Skeletal muscle tissue (tissue), 4 donors: ENCODE results near the gene SLX4IP. TPM values are rescaled to one million over a fixed set of nuclear protein-coding genes. Genes with fewer than 3 reads are reported as not detected.

Source experiments
- H3K27ac ChIP-seq: one replicate; pipeline ENCODE4 v1.7.0; 2013; ENCODE audit warnings: mild to moderate bottlenecking, low read depth, low read length, inconsistent platforms
- H3K27me3 ChIP-seq, 3 donors: one replicate each; pipeline ENCODE4 v1.7.0; 2013; ENCODE audit warnings: low read length in 3 of 3; ENCODE audit not compliant: control insufficient read depth in 3 of 3, insufficient read depth in 3 of 3
- H3K36me3 ChIP-seq, 3 donors: one replicate each; pipeline ENCODE4 v1.7.0; 2013; ENCODE audit warnings: low read length in 3 of 3; ENCODE audit not compliant: control insufficient read depth in 3 of 3, insufficient read depth in 3 of 3
- H3K4me1 ChIP-seq, 3 donors: one replicate each; pipeline ENCODE4 v1.7.0; 2013; ENCODE audit warnings: low read length in 3 of 3, mild to moderate bottlenecking in 3 of 3; ENCODE audit not compliant: control insufficient read depth in 3 of 3, insufficient read depth in 3 of 3
- H3K4me3 ChIP-seq, 3 donors: one replicate each; pipeline ENCODE4 v1.7.0; 2013; ENCODE audit warnings: low read length in 3 of 3
- H3K9ac ChIP-seq, 3 donors: one replicate each; pipeline ENCODE4 v1.7.0; 2013; ENCODE audit warnings: low read length in 3 of 3, mild to moderate bottlenecking in 3 of 3, moderate library complexity in 2 of 3, low read depth in 1 of 3
- H3K9me3 ChIP-seq, 3 donors: one replicate each; pipeline ENCODE4 v1.7.0; 2013; ENCODE audit warnings: low read length in 3 of 3; ENCODE audit not compliant: control insufficient read depth in 3 of 3
- total RNA-seq: library from RNA; depleted of rRNA; stranded (reverse); fragments of >200 nt; gene quantifications from one replicate; pipeline ENCODE4 v1.2.3, GENCODE V29; 2014
- donor health status: Osteomylitis.

SLX4IP gene
- total RNA-seq, 1 donor from 2014 or later: 4.2 TPM

DNA sequence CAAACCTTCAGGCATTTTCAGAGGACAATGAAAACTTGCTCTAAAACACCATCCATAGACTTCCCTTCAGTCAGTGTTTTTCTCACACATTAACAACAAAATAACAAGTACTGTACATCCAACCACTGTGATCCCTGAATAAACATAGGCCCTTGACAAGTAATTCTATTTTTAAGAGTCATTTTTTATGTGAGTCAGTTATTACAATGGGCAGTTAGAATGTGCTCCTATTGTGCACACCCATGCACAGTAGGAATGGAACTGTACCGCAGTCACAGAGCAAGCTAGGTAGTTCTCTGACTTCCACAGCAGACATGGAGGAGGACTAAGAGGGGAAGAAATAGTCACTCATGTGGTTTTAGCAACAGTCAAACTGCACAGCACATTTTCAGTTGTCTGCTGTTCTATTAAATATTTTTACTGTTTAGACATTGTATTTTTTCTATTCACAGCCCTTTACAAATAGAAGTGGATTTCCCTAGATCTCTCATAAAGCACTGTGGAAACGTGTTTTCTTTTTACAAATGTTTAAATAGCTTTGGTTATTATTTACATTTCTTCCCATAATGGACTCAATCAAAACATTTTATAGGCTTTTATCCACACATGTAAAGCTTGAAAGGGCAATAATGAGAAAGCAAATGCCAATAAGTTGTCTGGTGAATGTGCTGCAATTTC lies 138.3 kb downstream of the SLX4IP start:
- no peaks in the 10 kb centered on the region for H3K9me3 ChIP-seq
- no peaks in the 10 kb centered on the region for H3K4me1 ChIP-seq
- no peak overlapping the region for H3K9ac ChIP-seq
- H3K4me3 ChIP-seq: no peak overlapping the region
- no peaks in the 10 kb centered on the region for H3K27me3 ChIP-seq
- H3K27ac ChIP-seq: no peak overlapping the region
- H3K36me3 ChIP-seq: no peaks in the 10 kb centered on the region

DNA sequence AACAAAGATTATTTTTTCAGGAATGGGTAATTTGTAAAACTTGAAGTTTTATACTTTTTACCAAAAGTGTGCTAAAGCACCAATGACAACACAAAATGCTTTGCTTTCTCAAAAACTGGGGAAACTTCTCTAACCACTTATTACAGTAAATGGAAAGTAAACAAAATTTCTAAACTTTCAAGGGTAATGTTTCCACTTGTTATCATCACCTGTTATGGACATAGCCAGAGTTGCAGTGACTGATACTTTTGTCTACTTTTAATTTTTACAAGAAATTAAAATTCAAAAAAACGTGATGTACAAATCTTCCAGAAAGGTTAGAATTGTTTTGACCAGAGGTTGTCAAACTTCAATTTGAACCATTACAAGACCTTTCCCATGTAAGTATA lies 138.8 kb downstream of the SLX4IP start:
- Histone ChIP-seq H3K9me3 (no peaks in the 10 kb centered on the region), H3K4me1 (no peaks in the 10 kb centered on the region), H3K9ac (no peak overlapping the region), H3K27ac (no peak overlapping the region), H3K36me3 (no peaks in the 10 kb centered on the region), H3K27me3 (no peaks in the 10 kb centered on the region), H3K4me3 (no peak overlapping the region)

DNA sequence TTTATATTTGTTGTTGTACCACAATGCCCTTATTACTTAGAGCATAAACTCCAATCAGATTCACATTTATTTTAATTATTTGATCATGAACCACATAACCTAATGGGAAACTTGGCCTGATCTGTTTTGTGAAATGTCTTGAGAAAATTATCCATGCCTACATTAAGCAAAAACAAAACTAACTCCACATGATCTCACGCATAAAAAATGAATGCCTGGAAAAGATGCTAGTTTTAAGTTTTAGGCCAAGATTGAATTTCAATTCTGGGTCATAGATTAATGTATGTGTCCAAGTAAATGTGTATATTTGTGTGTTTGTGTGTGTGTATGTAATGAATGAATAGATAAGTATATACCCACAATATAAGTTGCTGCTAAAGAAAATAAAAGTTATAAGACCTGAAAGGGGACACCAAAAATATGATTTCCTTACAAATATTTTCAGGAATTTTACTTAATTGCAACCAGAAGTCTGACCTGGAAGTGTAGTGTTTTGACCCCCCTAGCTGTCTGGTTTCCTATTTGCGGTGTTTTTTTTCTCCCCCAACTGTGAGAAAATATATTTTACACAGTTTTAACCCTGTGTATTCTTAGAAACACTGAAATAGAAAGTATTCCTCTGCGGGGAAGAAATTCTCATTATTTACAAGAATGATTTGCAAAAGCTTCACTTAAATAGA lies 141.4 kb downstream of the SLX4IP start:
- no peak overlapping the region for H3K27ac ChIP-seq
- H3K4me3 ChIP-seq: no peak overlapping the region
- H3K4me1 ChIP-seq: no peaks in the 10 kb centered on the region
- no peak overlapping the region for H3K9ac ChIP-seq
- H3K27me3 ChIP-seq: no peaks in the 10 kb centered on the region
- no peaks in the 10 kb centered on the region for H3K36me3 ChIP-seq
- H3K9me3 ChIP-seq: no peaks in the 10 kb centered on the region

DNA sequence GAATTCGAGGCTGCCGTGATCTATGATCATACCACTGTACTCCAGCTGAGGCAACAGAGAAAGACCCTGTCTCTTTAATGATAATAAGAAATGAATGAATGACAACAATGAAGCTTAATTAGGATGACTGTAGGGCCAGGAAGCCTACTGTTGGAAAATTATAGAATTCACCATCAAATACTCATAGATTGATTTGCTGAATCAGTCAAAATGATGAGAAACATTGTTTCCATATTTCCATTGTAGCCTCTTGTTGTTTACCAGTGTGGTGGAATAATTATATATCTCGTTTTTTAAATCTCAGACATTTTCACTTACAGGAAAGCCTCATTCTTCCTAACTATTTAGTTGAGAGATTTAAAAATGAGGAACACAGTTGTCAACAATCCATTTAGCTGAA lies 142.5 kb downstream of the SLX4IP start:
- no peaks in the 10 kb centered on the region for H3K4me1 ChIP-seq
- no peaks in the 10 kb centered on the region for H3K9me3 ChIP-seq
- no peak overlapping the region for H3K4me3 ChIP-seq
- no peak overlapping the region for H3K27ac ChIP-seq
- H3K9ac ChIP-seq: no peak overlapping the region
- H3K36me3 ChIP-seq: no peaks in the 10 kb centered on the region
- H3K27me3 ChIP-seq: no peaks in the 10 kb centered on the region

- Histone ChIP-seq H3K9me3 (no peaks in the 10 kb centered on the region), H3K4me1 (no peaks in the 10 kb centered on the region), H3K36me3 (no peaks in the 10 kb centered on the region), H3K27ac (no peak overlapping the region), H3K4me3 (no peak overlapping the region), H3K27me3 (no peaks in the 10 kb centered on the region), H3K9ac (no peak overlapping the region)
Measured at GRCh38 chr20:10578607-10579006, 143.5 kb downstream of the SLX4IP start.

- Histone ChIP-seq H3K27me3 (no peaks in the 10 kb centered on the region), H3K36me3 (no peaks in the 10 kb centered on the region), H3K27ac (no peak overlapping the region), H3K9ac (no peak overlapping the region), H3K4me3 (no peak overlapping the region), H3K4me1 (no peaks in the 10 kb centered on the region), H3K9me3 (no peaks in the 10 kb centered on the region)
Measured at GRCh38 chr20:10579942-10580341, 144.8 kb downstream of the SLX4IP start.

DNA sequence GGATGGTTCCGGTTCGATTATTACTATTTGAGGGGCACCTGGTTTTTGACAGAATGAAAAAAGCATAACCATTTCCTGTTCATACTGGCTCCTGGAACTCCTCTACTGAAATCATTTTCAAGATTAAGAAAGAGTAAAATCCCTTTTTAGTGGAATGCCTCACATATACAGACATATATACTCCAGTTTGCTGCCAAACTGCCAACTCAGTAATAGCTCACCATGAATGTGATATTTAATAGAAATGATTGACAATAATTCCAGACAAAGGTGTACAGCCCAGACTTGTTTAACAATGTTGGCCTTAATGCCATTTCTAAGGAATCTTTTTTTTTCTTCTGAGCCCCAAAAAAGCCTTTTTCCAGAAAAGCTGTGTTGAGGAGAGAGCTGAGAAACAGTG lies 145.6 kb downstream of the SLX4IP start:
- Histone ChIP-seq H3K9me3 (no peaks in the 10 kb centered on the region), H3K4me3 (no peak overlapping the region), H3K4me1 (no peaks in the 10 kb centered on the region), H3K36me3 (no peaks in the 10 kb centered on the region), H3K27me3 (no peaks in the 10 kb centered on the region), H3K9ac (no peak overlapping the region), H3K27ac (no peak overlapping the region)

DNA sequence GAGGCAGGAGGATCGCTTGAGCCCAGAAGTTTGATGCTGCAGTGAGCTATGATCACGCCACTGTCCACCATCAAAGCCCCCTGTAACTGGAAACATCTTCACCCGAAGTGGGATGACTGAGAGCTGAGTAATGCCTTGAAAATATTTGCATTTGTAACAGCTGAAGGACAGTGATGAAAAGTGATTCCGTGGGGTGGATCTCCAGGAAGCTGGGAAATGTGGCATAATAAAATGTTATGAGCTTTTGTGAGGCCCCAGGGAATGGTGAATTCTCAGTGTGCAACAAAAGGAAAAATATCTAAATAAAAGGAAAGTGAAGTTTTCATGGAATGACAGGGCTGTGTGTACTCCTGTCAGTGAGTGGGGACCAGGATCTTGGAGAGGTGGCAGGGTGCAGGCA lies 146.7 kb downstream of the SLX4IP start:
- H3K27me3 ChIP-seq: no peaks in the 10 kb centered on the region
- H3K4me1 ChIP-seq: no peaks in the 10 kb centered on the region
- H3K9ac ChIP-seq: no peak overlapping the region
- no peak overlapping the region for H3K27ac ChIP-seq
- no peak overlapping the region for H3K4me3 ChIP-seq
- H3K9me3 ChIP-seq: no peaks in the 10 kb centered on the region
- no peaks in the 10 kb centered on the region for H3K36me3 ChIP-seq

DNA sequence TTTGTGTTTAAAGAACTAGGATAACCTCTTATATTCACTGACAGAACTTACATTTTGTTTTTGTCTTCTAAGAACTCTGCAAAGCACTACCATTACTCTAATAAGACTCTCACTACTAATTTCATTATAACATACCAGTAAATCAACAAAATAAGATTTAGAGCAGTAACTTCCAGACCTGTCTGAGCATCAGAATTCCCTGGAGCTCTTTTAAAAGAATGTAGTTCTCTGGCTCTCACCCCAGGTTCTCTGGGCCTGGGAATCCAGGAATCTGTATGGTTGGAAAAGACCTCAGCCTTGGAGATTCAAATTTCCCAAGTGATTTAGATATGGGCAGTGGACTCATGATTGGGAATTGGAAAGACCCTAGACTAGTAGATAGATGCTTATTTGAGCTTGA lies 149.3 kb downstream of the SLX4IP start:
- H3K27ac ChIP-seq: no peak overlapping the region
- H3K9me3 ChIP-seq: no peaks in the 10 kb centered on the region
- H3K4me1 ChIP-seq: no peaks in the 10 kb centered on the region
- no peak overlapping the region for H3K4me3 ChIP-seq
- no peaks in the 10 kb centered on the region for H3K27me3 ChIP-seq
- no peak overlapping the region for H3K9ac ChIP-seq
- no peaks in the 10 kb centered on the region for H3K36me3 ChIP-seq

DNA sequence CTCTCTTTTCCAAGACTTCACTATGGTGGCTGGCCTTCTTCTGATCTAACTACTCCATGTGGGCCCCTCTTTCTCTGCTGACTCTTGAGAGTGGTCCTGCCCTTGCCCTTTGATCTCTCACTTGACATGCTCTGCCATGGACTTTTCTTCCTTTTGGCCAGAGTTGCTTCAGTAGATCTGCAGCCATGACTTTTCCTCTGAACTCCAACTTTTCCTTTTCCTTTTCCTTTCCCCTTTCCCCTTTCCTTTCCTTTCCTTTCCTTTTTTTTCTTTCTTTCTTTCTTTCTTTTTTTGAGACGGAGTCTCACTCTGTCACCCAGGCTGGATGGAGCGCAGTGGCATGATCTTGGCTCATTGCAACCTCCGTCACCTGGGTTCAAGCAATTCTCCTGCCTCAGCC lies 150.2 kb downstream of the SLX4IP start:
- Histone ChIP-seq H3K9me3 (no peaks in the 10 kb centered on the region), H3K27ac (no peak overlapping the region), H3K27me3 (no peaks in the 10 kb centered on the region), H3K9ac (no peak overlapping the region), H3K36me3 (no peaks in the 10 kb centered on the region), H3K4me1 (no peaks in the 10 kb centered on the region), H3K4me3 (no peak overlapping the region)
